ENCODE results near the gene STUM.

The STUM gene

DNA sequence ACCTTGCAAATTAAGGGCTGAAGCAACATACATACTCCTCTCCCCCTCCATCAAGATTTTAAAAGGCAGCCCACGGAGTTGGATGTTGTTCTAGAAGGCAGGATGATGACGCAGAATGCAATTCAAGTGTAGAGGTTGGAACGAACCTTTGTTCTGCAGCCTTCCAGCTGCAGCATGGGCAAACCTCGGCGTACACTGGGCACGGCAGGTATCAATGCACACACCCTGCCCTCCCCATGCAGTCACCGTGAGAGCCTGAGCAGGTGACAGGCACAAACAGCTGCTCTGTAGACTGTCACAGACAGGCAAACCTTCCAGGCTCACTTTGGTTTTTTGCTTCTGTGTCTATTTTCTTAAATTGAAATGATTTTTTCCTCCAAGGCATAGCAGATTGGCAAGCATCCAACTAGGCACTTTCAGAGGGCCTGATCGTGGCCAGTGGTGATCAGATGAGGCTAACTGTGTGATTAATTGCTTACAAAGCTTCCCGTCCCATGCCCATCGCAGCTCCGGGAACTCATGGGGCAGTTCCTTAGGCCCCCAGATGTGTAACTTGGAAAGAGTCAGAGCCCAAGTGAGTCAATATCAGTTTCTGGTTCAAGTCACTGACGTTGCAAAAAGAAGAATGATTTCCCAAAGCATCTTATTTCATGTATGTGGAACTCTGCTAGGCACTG is 108.2 kb downstream of the STUM start:
- DNase-seq (ENCODE audit: extremely low spot score), result no peak
- ChIA-PET CTCF (no interaction called here), POLR2A (no interaction called here)
- no peak for TF ChIP-seq SP1 (IDR thresholded peaks at IDR 0.05)
- no peak for TF ChIP-seq L3MBTL2 (conservative IDR thresholded peaks at IDR 0.05)
- TF ChIP-seq ARNT (IDR thresholded peaks at IDR 0.05), result no peak
- no peak for TF ChIP-seq FOXK2 (IDR thresholded peaks at IDR 0.05)
- TF ChIP-seq BHLHE40 (IDR thresholded peaks at IDR 0.05; ENCODE audit: borderline replicate concordance), result no peak
- no peak for TF ChIP-seq ELF4 (IDR thresholded peaks at IDR 0.05)
- TF ChIP-seq LEF1 (IDR thresholded peaks at IDR 0.05; ENCODE audit: borderline replicate concordance), result no peak
- TF ChIP-seq ZNF384 (IDR thresholded peaks at IDR 0.05), result no peak
- TF ChIP-seq CTBP1 (IDR thresholded peaks at IDR 0.05; ENCODE audit: borderline replicate concordance), result no peak
- TF ChIP-seq FOXA1 (IDR thresholded peaks at IDR 0.05), result no peak
- no peak for TF ChIP-seq FOXM1 (IDR thresholded peaks at IDR 0.05; ENCODE audit: borderline replicate concordance)
- no peak for TF ChIP-seq SUZ12 (IDR thresholded peaks at IDR 0.05)

DNA sequence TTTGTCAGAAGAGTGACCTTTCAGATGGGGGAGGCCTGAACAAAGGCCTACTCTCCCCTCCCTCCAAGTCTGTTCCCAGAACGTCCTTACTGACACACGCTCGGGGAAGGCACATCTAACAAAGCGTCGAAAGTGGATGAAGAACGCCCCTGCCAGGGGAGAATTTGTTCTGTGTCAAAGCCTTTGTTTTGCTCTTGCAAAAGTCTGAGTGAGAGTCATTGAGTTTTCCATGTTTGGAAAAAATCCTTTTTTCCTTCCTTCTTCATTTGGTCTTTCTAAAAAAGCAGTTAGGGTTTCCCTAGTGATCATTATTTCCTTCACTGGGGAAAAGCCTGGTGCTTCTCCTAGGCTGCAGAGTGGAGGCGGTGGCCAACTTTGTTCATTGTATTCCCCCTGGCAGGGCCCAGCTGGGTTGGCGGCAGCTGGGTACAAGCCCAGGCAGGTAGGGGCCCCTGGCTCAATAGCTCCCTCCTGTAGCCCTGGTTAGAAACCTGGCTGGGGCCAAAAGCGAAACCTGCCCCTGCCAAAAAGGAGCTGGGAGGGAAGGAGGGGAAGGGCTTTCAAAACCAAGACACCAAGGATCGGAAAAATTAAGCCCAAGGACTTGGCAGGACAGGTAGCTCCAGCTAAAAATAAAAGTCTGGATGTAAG is 109.5 kb downstream of the STUM start:
- ChIA-PET CTCF (interaction anchor here (1.0 to 1.1 kb wide), 2 partner anchors 24 to 32 kb away, joined by 3 to 4 read pairs; no protein-coding TSS in a partner anchor), POLR2A (interaction anchor here (0.7 to 1.1 kb wide), 2 partner anchors 22 to 45 kb away, joined by 3 read pairs; no protein-coding TSS in a partner anchor)
- DNase-seq (ENCODE audit: extremely low spot score), result no peak
- no peak for TF ChIP-seq ARNT (IDR thresholded peaks at IDR 0.05)
- no peak for TF ChIP-seq L3MBTL2 (conservative IDR thresholded peaks at IDR 0.05)
- no peak for TF ChIP-seq HDGF (IDR thresholded peaks at IDR 0.05; ENCODE audit: borderline replicate concordance)
- no peak for TF ChIP-seq NFRKB (IDR thresholded peaks at IDR 0.05)
- TF ChIP-seq LEF1 (IDR thresholded peaks at IDR 0.05; ENCODE audit: borderline replicate concordance), result no peak
- no peak for TF ChIP-seq TARDBP (IDR thresholded peaks at IDR 0.05)
- no peak for TF ChIP-seq ELF4 (IDR thresholded peaks at IDR 0.05)
- TF ChIP-seq, protein P1, sequence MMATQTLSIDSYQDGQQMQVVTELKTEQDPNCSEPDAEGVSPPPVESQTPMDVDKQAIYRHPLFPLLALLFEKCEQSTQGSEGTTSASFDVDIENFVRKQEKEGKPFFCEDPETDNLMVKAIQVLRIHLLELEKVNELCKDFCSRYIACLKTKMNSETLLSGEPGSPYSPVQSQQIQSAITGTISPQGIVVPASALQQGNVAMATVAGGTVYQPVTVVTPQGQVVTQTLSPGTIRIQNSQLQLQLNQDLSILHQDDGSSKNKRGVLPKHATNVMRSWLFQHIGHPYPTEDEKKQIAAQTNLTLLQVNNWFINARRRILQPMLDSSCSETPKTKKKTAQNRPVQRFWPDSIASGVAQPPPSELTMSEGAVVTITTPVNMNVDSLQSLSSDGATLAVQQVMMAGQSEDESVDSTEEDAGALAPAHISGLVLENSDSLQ (IDR thresholded peaks at IDR 0.05), result no peak
- TF ChIP-seq BHLHE40 (IDR thresholded peaks at IDR 0.05; ENCODE audit: borderline replicate concordance), result no peak
- TF ChIP-seq SUZ12 (IDR thresholded peaks at IDR 0.05), result no peak
- TF ChIP-seq CTBP1 (IDR thresholded peaks at IDR 0.05; ENCODE audit: borderline replicate concordance), result no peak

DNA sequence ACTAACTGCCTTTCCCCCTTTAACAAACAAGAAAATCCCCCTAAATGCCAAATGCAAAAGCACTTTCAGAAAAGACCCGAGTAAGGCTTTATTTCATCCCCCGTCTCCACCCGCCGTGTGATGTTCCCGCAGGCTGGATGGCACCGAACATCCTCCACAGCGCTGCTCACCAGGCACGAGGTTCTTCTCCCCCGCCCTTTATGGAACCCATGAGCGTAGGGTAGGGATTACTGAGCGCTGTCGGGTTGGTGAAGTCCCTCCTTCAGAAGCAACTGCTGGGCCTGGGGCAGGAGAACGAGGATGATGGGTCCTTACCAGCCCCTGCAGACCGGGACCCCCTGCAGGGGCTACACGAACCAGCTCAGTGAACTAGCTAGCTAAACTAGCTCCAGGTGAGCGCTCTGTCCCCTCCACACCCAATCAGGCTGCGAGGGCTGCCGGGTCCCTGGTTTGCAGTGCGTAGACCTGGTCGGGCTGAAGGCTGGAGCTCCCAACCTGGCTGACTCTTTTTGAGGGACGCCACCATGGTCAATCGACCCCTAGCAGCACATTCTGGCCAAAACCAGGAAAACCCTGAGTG is 110.1 kb downstream of the STUM start:
- DNase-seq (ENCODE audit: extremely low spot score), result no peak
- TF ChIP-seq BHLHE40 (IDR thresholded peaks at IDR 0.05; ENCODE audit: borderline replicate concordance) (no peak), ARNT (IDR thresholded peaks at IDR 0.05) (no peak), NFRKB (IDR thresholded peaks at IDR 0.05) (no peak), FOXA1 (IDR thresholded peaks at IDR 0.05) (no peak), TARDBP (IDR thresholded peaks at IDR 0.05) (no peak), FOXK2 (IDR thresholded peaks at IDR 0.05) (no peak)
- TF ChIP-seq, protein P1 (IDR thresholded peaks at IDR 0.05), result no peak
- POLR2A ChIA-PET, result interaction anchor here (0.7 to 1.1 kb wide), 2 partner anchors 23 to 45 kb away, joined by 3 read pairs; no protein-coding TSS in a partner anchor
- CTCF ChIA-PET, result interaction anchor here (1.0 to 1.1 kb wide), 2 partner anchors 25 to 32 kb away, joined by 3 to 4 read pairs; no protein-coding TSS in a partner anchor

All from HEK293T (cell line).